CD14-positive monocyte (primary cell): Measurements from ENCODE around the gene OGG1. TPM values are rescaled to one million over a fixed set of nuclear protein-coding genes. Genes with fewer than 3 reads are reported as not detected.

ENCODE experiments used
- DNase-seq, 3 donors: peaks; one replicate each; pipeline ENCODE4 v3.0.0-alpha.2; 2011 to 2022
- H2AFZ ChIP-seq: 2 replicates; pipeline ENCODE4 v1.6.0; 2012; ENCODE audit warnings: mild to moderate bottlenecking, low read depth, low read length, inconsistent platforms; ENCODE audit not compliant: insufficient read depth, poor library complexity, severe bottlenecking
- H3K27ac ChIP-seq, 2 donors: 1 replicate in 1 of 2; 2 replicates in 1 of 2; pipeline ENCODE4 v1.5.1; 2012 to 2013; ENCODE audit warnings: low read length in 2 of 2, control low read depth in 1 of 2, inconsistent platforms in 1 of 2, low read depth in 1 of 2, mild to moderate bottlenecking in 1 of 2
- H3K27me3 ChIP-seq, 2 donors: one replicate each; pipeline versions ENCODE4 v1.6.0 to v1.6.1; 2011 to 2013; ENCODE audit warnings: low read length in 2 of 2; ENCODE audit not compliant: control insufficient read depth in 2 of 2, insufficient read depth in 2 of 2
- H3K36me3 ChIP-seq, 2 donors: replicated peaks in 1 of 2; 1 replicate in 1 of 2; 2 replicates in 1 of 2; pipeline versions ENCODE4 v1.5.1 to v1.6.1; 2012 to 2013; ENCODE audit warnings: low read length in 2 of 2, control low read depth in 1 of 2, inconsistent platforms in 1 of 2, mild to moderate bottlenecking in 1 of 2; ENCODE audit not compliant: insufficient read depth in 2 of 2, control insufficient read depth in 1 of 2
- H3K4me1 ChIP-seq, 2 donors: 1 replicate in 1 of 2; 2 replicates in 1 of 2; pipeline versions ENCODE4 v1.5.1 to v1.6.1; 2012 to 2013; ENCODE audit warnings: low read length in 2 of 2, control low read depth in 1 of 2, inconsistent platforms in 1 of 2, mild to moderate bottlenecking in 1 of 2, moderate library complexity in 1 of 2; ENCODE audit not compliant: insufficient read depth in 2 of 2, control insufficient read depth in 1 of 2
- H3K4me2 ChIP-seq: replicated peaks from 2 replicates; pipeline ENCODE3; 2012; ENCODE audit warnings: low read length, moderate library complexity, mild to moderate bottlenecking; ENCODE audit not compliant: poor library complexity, severe bottlenecking; ENCODE audit errors: extremely low read depth
- H3K4me3 ChIP-seq, 3 experiments: fragments of 200-600 bp in 1 of 3; sonication (generic) in 1 of 3; replicated peaks in 1 of 3; 1 replicate in 2 of 3; 2 replicates in 1 of 3; pipeline ENCODE4 v1.5.1; 2011 to 2013; ENCODE audit warnings: low read length in 3 of 3, mild to moderate bottlenecking in 3 of 3, control low read depth in 2 of 3, low read depth in 2 of 3, inconsistent platforms in 1 of 3, moderate library complexity in 1 of 3
- H3K79me2 ChIP-seq: 2 replicates; pipeline ENCODE4 v1.6.0; 2012; ENCODE audit warnings: mild to moderate bottlenecking, control low read depth, inconsistent platforms, low read length, moderate library complexity; ENCODE audit not compliant: insufficient read depth
- H3K9ac ChIP-seq: 2 replicates; pipeline ENCODE4 v1.6.0; 2017; ENCODE audit warnings: low read length, mild to moderate bottlenecking; ENCODE audit not compliant: insufficient read depth, poor library complexity, severe bottlenecking
- H3K9me3 ChIP-seq, 2 donors: replicated peaks in 1 of 2; 1 replicate in 1 of 2; 2 replicates in 1 of 2; pipeline versions ENCODE4 v1.5.1 to v1.6.1; 2012 to 2013; ENCODE audit warnings: low read length in 2 of 2, control low read depth in 1 of 2; ENCODE audit not compliant: control insufficient read depth in 1 of 2, insufficient read depth in 1 of 2
- H4K20me1 ChIP-seq: 2 replicates; pipeline ENCODE4 v1.6.0; 2012; ENCODE audit warnings: mild to moderate bottlenecking, low read length, control low read depth, moderate library complexity; ENCODE audit not compliant: insufficient read depth
- H3K27ac Mint-ChIP-seq, 7 donors: one replicate each; pipeline ENCODE4 v1.8.0; 2020; ENCODE audit warnings: mild to moderate bottlenecking in 7 of 7, mixed read lengths in 7 of 7, moderate library complexity in 6 of 7, inconsistent platforms in 2 of 7
- H3K27me3 Mint-ChIP-seq, 3 donors: one replicate each; pipeline ENCODE4 v1.8.0; 2021 to 2022; ENCODE audit warnings: low read depth in 3 of 3, mild to moderate bottlenecking in 3 of 3, mixed read lengths in 3 of 3, moderate library complexity in 3 of 3, inconsistent platforms in 1 of 3
- H3K36me3 Mint-ChIP-seq, 2 donors: one replicate each; pipeline ENCODE4 v1.8.0; 2020; ENCODE audit warnings: mixed read lengths in 2 of 2, inconsistent platforms in 1 of 2, mild to moderate bottlenecking in 1 of 2
- H3K4me1 Mint-ChIP-seq: one replicate; pipeline ENCODE4 v1.8.0; 2020; ENCODE audit warnings: mild to moderate bottlenecking, mixed read lengths
- H3K4me3 Mint-ChIP-seq, 2 donors: one replicate each; pipeline ENCODE4 v1.8.0; 2020; ENCODE audit warnings: mild to moderate bottlenecking in 2 of 2, mixed read lengths in 2 of 2, moderate library complexity in 1 of 2
- H3K9me3 Mint-ChIP-seq, 7 donors: one replicate each; pipeline ENCODE4 v1.8.0; 2020 to 2022; ENCODE audit warnings: mixed read lengths in 7 of 7, mild to moderate bottlenecking in 6 of 7, moderate library complexity in 6 of 7, inconsistent platforms in 2 of 7
- WGBS: methylation state at CpG from one replicate; pipeline ENCODE4 v1.1.5; 2013; ENCODE audit warnings: missing lambda C conversion rate; ENCODE audit not compliant: insufficient coverage; 5-methylcytosine and 5-hydroxymethylcytosine counted together
- intact Hi-C, 2 donors: fragments of 100-400 bp; cut with micrococcal nuclease; formaldehyde crosslinking; loops; one replicate each; pipeline versions ENCODE4 v1.15.0 to v1.15.1; 2023
- polyA plus RNA-seq, 3 donors: library from polyadenylated mRNA; depleted of rRNA in 1 of 3; unstranded in 2 of 3; stranded (reverse) in 1 of 3; fragments of 300-500 nt in 2 of 3; fragments of >200 nt in 1 of 3; fragmentation: Illumina TruSeq in 2 of 3; gene quantifications; 1 replicate in 2 of 3; 2 replicates in 1 of 3; pipeline ENCODE4 v1.2.3, GENCODE V29; 2012 to 2021
- TF ChIP-seq, protein P1 (sequence below): fragments of 200-600 bp; IDR thresholded peaks from one replicate; pipeline ENCODE4 v1.8.0; 2022; ENCODE audit warnings: antibody characterized with exemption, mild to moderate bottlenecking

The OGG1 gene
- polyA plus RNA-seq, 3 donors = 17.4 to 21.9 (median 20.5) TPM

DNA sequence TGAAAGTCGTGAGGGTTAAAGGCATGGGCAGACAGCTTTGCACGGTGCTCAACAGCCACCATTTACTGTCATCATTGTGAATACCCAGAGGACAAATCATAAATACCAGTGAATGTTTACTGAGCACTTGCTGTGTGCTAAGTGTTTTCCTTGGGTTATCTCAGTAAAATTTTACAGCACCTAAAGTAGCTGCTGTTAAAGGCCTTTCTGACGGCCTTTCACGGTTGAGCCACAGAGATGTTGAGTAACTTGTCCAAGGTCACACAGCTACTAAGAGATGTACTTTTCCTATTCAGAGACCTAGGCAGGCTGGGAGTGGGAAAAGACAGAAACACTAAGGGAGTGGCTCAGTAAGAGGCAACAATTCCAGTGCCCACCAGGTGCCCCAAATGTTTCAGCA, 46.5 kb upstream of the OGG1 start:
- 77% methylated on average over 3 of the region's 4 CpGs for whole genome bisulfite sequencing

DNA sequence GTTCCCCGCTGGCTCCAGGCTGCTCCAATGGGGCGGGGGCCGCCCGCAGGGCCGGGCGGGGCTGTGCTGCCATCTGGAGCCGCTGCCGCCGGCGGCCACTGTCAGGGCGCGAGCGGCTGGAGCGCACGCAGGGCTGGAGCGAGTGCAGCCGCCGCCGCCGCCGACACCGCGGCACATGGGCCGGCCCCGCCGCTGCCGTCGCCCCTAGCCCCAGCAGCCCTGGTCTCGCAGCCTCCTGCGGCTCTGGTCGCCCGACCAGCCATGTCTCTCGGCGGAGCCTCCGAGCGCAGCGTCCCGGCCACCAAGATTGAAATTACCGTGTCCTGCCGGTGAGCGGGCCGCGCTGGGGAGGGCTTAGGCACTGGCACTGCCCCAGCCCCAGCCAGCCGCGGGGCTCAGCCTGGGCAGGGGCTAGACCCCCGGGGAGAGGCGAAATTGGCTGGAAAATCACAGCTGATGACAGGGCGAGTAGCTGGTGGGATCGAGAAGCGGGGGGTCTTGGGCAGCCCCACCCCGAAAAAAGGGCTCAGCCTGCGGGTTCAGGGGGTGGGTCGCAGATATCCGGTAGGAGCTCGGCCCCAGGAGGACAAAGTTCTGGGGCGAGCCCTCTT, 45.9 kb upstream of the OGG1 start, which contains the start of gene CPNE9:
Gene CPNE9 (plus strand): TSS at position 98 of the 611 bp plus-strand sequence. CDS start 164 bp downstream, at position 262.
- H3K9me3 Mint-ChIP-seq = peaks cover 0 to 13% (median 4%) of the 10 kb centered on the region in 7 donors
- TF ChIP-seq, protein P1, sequence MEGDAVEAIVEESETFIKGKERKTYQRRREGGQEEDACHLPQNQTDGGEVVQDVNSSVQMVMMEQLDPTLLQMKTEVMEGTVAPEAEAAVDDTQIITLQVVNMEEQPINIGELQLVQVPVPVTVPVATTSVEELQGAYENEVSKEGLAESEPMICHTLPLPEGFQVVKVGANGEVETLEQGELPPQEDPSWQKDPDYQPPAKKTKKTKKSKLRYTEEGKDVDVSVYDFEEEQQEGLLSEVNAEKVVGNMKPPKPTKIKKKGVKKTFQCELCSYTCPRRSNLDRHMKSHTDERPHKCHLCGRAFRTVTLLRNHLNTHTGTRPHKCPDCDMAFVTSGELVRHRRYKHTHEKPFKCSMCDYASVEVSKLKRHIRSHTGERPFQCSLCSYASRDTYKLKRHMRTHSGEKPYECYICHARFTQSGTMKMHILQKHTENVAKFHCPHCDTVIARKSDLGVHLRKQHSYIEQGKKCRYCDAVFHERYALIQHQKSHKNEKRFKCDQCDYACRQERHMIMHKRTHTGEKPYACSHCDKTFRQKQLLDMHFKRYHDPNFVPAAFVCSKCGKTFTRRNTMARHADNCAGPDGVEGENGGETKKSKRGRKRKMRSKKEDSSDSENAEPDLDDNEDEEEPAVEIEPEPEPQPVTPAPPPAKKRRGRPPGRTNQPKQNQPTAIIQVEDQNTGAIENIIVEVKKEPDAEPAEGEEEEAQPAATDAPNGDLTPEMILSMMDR = no peak
- peaks cover 48 to 51% of the 10 kb centered on the region in 2 donors for H3K36me3 Mint-ChIP-seq
- Histone ChIP-seq H3K27me3 (peaks cover 10 to 36% of the 10 kb centered on the region in 2 donors), H3K27ac (no peak within 1 kb of the TSS), H3K4me1 (peaks cover 15 to 24% of the 10 kb centered on the region in 2 donors), H3K4me3 (peak within 1 kb of the TSS in 1 of 3 experiments; percentile 20), H3K4me2 (peak within 1 kb of the TSS; percentile 47), H4K20me1 (peaks cover 60% of the 10 kb centered on the region), H2AFZ (no peak within 1 kb of the TSS), H3K79me2 (no peaks in the 10 kb centered on the region), H3K36me3 (peaks cover 42 to 43% of the 10 kb centered on the region in 2 donors), H3K9me3 (no peaks in the 10 kb centered on the region), H3K9ac (no peak within 1 kb of the TSS)
- H3K27me3 Mint-ChIP-seq = peaks cover 36 to 55% (median 40%) of the 10 kb centered on the region in 3 donors
- intact Hi-C loops = no loop called here
- peak within 1 kb of the TSS; percentile 43 to 83 for H3K4me3 Mint-ChIP-seq
- peaks cover 22% of the 10 kb centered on the region for H3K4me1 Mint-ChIP-seq
- no peak within 1 kb of the TSS for H3K27ac Mint-ChIP-seq
- WGBS = 2% methylated on average over 56 of the region's 56 CpGs
- DNase-seq = no peak

More for the DNA sequence above, 46.5 kb upstream of the OGG1 start:
- H2AFZ ChIP-seq = no peak overlapping the region
- peaks cover 48 to 49% of the 10 kb centered on the region in 2 donors for H3K36me3 ChIP-seq
- Mint-ChIP-seq H3K9me3 (peaks cover 0 to 13% (median 4%) of the 10 kb centered on the region in 7 donors), H3K27me3 (peaks cover 36 to 55% (median 40%) of the 10 kb centered on the region in 3 donors), H3K36me3 (peaks cover 53 to 57% of the 10 kb centered on the region in 2 donors), H3K4me3 (peak overlapping the region in 1 of 2 donors; percentile 72), H3K4me1 (peaks cover 22% of the 10 kb centered on the region), H3K27ac (no peak overlapping the region)
- peaks cover 15 to 24% of the 10 kb centered on the region in 2 donors for H3K4me1 ChIP-seq
- no peak overlapping the region for H3K27ac ChIP-seq
- DNase-seq = no peak
- no peak overlapping the region for H3K9ac ChIP-seq
- TF ChIP-seq, protein P1 = no peak
- intact Hi-C loops = no loop called here
- peaks cover 63% of the 10 kb centered on the region for H4K20me1 ChIP-seq
- no peaks in the 10 kb centered on the region for H3K79me2 ChIP-seq
- peaks cover 10 to 36% of the 10 kb centered on the region in 2 donors for H3K27me3 ChIP-seq
- peak overlapping the region; percentile 47 for H3K4me2 ChIP-seq
- H3K4me3 ChIP-seq = no peak overlapping the region
- no peaks in the 10 kb centered on the region for H3K9me3 ChIP-seq
